ENCODE data around the gene MIXL1.
"Not testable (repeated sequence)": the region's sequence is repeated elsewhere in the genome, so short reads cannot be mapped to it uniquely, and the experiment has no call there.

Gene MIXL1

DNA sequence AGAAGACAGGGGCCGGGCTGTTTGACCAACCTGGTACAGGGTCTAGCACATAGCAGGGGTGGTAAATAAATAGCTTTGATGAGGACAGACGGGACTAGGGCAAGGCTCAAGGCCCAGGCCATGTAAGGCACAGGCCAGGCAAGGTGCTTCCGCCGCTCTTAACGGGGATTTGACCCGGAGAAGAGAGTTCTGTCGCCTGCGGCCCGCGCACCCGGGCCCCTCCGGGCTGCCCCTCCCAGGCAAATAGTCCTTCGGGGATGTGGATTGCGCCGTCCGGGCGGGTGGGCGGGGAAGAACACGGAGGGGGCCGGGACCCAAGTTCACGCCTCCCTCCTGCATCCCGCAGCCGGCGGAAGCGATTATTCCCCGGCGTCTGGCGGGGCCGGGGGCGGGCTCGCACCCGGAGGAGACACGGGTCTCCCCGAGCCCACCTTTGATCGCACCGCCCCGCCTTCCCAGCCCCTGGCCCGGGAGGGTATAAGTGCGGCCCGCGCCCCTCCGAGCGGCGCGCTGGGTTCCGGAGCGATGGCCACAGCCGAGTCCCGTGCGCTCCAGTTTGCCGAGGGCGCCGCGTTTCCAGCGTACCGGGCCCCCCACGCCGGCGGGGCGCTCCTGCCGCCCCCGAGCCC is at the start of gene MIXL1:
Gene MIXL1 (plus strand): TSS at position 508 of the 629 bp plus-strand sequence. CDS start 18 bp downstream, at position 526.
- H3K4me3 ChIP-seq (ENCODE audit: low read length), result peak within 1 kb of the TSS; percentile 66
- TF ChIP-seq ZNF274 (IDR thresholded peaks at IDR 0.05; ENCODE audit: low read depth, low read length), result no peak

DNA sequence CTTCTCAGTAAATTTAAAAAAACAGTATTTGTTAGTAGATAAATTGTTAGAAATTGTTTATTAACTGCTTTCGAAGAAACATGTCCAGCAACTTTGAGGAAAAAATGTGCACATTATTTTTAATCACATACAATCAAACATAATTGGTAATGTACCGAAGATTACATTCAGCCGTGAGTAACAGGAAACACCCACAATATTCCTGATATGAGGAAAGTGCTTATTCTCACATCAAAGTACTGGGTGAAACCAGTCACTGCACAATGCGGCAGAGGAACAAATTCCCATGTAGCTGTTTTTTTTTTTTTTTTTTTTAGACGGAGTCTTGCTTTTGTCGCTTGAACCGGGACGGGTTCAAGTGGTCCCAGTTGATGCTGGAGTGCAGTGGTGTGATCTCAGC is 46.6 kb upstream of the MIXL1 start:
- TF ChIP-seq ZNF274 (IDR thresholded peaks at IDR 0.05; ENCODE audit: low read depth, low read length), result no peak

DNA sequence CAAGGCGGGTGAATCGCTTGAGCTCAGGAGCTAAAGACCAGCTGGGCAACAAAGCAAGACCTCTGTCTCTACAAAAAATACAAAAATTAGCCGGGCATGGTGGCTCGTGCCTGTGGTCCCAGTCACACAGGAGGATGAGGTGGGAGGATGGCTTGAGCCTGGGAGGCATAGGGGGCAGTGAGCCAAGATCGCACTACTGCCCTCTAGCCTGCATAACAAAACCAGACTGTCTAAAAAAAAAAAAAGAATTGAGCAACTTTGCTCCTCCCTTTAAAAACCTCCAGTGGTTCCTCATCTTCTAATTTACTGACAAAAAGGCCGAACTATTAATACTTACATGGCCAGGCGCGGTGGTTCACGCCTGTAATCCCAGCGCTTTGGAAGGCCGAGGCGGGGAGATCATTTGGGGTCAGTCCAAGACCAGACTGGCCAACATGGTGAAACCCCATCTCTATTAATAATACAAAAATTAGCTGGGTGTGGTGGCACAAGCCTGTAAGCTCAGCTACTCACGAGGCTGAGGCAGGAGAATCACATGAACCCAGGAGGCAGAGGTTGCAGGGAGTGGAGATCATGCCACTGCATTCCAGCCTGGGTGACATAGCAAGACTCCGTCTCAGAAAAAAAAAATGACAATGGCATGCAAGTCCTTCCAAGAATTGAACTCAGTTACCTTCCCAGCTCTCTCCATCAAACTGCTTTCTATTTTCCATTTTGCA is 41.3 kb upstream of the MIXL1 start:
- no peak for TF ChIP-seq ZNF274 (IDR thresholded peaks at IDR 0.05; ENCODE audit: low read depth, low read length)
- H3K4me3 ChIP-seq (ENCODE audit: low read length), result no peak overlapping the region; the same call in 1 of the 2 replicates

More for the DNA sequence above, 46.6 kb upstream of the MIXL1 start:
- H3K4me3 ChIP-seq (ENCODE audit: low read length), result no peak overlapping the region

DNA sequence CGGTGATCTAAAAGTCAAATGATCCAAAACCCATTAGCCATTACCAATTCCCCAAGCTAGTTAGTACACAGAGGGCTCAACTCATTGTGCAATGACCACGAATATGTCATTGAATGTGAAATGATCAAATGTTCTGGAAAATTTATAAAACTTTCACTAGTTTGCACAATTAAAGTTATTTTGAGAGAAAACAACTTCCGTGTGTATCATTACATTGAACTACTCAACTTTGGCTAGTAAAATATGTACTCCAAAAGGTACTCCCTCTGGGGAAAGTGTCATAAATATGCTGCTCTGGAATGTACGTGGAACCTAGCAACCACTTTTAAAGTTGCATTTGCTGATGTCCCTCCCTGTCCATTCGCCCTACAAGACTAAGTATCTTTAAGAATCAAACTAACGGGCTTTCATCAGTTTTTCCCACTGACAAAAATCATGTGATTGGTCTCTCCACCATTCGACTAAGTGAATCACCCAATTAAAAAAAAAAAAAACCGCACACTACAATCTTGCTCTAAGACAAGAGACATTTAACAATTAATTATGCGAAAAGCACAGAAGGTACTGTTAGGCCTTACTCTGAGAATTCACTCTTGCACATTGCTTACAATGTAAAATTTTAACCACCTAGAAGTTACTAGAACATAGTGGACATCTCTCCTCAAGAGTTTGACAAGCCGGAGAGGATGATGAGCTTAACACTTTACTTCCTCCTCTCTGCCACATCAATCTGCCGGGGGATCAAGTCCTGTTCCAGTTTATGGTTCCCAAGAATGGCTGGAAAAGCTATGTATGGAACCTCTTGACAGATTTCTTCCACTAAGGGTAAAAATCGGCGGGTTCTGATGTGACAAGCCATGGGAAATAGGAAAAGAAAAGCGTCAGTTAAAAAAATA is 38.1 kb upstream of the MIXL1 start:
- H3K4me3 ChIP-seq (ENCODE audit: low read length), result peak overlapping the region; percentile 97
- no peak for TF ChIP-seq ZNF274 (IDR thresholded peaks at IDR 0.05; ENCODE audit: low read depth, low read length)

DNA sequence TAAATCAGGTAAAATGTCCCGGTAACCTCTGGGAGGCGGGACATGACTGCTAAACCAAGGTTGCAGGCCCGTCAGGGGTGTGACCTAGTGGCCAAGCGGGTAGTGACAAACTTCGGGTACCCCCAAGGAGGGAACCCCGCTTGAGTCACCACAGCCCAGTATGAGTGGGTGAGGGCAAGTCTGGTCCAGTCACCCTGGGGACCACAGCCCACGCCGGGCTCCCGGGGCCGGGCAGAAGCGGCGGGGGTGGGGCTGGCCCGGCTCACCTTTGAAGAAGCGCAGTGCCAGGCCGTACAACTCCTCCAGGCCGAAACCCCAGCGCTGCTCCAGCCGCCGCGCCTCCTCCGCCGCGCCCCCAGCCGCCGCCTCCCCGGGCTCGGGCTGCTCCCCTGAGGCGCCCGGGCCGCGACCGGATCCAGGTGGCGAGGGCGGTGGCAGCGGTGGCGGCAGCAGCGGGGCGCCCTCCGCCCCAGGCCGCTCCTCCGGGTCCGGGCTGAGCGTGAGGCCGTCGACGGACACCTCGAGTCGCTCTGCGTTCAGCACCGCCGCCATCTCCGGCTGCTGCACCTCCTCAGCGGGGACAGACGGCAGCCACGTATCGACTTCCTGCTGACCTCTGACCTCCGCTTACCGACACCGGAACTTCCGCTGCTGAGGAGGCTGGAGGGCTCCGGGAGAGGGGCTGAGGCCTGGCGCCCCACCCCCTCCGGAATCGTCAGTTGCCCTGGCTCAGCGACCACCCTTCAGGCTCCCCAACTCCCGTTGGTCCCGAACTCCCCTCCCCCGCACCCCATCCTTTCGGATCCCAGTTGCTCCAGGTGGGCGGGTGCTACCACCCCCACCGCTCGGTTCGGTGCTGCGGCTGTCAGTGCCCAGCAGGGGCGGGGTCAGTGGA is 37.1 kb upstream of the MIXL1 start, which contains the start of gene ACBD3:
Gene ACBD3 (minus strand): TSS at position 618 of the 895 bp plus-strand sequence. CDS start 66 bp downstream, at position 552.
- TF ChIP-seq ZNF274 (IDR thresholded peaks at IDR 0.05; ENCODE audit: low read depth, low read length), result no peak
- peak within 1 kb of the TSS; percentile 97 for H3K4me3 ChIP-seq (ENCODE audit: low read length)

DNA sequence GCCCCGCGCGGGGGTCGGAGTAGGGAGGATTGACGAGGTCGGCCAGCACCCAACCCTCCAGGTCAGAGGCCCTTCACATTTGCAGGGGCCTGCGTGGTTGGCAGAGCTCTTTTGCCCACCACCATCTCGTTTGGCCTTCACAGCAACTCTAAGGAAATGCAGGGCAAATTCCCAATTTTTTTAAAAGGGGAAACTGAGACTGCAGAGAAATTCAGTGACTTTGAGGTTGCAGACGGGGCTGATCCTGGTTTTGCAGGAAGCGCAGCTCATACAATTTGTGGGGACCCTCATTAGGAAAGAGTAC is 36.5 kb upstream of the MIXL1 start:
- no peak for TF ChIP-seq ZNF274 (IDR thresholded peaks at IDR 0.05; ENCODE audit: low read depth, low read length)

DNA sequence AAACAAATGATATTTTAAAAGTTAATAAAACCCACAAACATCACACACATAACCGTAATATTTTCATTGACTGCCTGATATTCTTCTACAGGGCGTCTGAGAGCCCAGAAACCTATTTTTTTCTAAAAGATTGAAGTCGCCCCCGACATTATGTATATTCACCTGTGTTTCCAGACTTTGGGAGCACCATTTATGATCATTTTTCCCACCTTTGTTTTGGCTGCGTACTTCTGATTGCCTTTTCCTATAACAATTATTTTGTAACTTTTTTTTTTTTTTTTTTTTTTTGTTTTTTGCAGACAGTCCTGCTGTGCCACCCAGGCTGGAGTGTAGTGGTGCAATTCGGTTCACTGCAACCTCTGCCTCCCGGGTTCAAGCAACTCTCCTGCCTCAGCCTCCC is 36.1 kb upstream of the MIXL1 start:
- no peak for TF ChIP-seq ZNF274 (IDR thresholded peaks at IDR 0.05; ENCODE audit: low read depth, low read length)
- peak overlapping the region; percentile 97 for H3K4me3 ChIP-seq (ENCODE audit: low read length)

More for the DNA sequence above, 36.5 kb upstream of the MIXL1 start:
- H3K4me3 ChIP-seq (ENCODE audit: low read length), result peak overlapping the region; percentile 97

DNA sequence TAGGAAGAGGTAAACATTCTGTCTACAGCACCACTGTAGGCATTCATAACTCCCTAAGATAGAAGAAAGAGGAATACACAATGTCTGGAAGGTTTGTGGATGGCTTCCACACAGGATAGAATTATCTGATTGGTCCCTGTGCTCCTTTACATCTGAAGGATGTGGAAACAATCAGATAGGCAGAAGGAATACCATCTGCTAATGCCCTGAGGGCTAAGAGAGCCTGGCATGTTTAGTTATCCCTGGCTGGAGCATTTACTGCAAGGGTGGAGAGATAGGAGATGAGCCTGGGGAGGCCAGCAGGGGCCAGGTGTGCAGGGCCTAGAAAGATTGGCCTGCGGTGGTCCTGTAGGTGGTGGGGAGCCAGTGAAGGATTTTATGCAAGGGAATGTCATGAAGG is 28.3 kb upstream of the MIXL1 start:
- no peak overlapping the region for H3K4me3 ChIP-seq (ENCODE audit: low read length)
- TF ChIP-seq ZNF274 (IDR thresholded peaks at IDR 0.05; ENCODE audit: low read depth, low read length), result no peak

DNA sequence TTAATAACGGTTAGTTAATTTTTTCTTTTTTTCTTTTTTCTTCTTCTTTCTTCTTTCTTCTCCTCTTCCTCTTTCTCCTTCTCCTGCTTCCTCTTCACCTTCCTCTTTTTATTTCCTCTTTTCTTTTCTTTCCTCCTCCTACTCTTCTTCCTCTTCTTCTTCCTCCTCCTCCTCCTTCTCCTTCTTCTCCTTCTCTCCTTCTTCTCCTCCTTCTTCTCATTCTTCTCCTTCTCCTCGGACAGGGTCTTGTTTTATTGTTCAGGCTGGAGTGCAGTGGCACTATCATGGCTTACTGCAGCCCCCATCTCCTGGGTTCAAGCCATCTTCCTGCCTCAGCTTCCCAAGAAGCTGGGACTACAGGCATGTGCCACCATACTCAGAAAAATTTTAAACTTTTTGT is 23.5 kb upstream of the MIXL1 start:
- no peak overlapping the region for H3K4me3 ChIP-seq (ENCODE audit: low read length)
- no peak for TF ChIP-seq ZNF274 (IDR thresholded peaks at IDR 0.05; ENCODE audit: low read depth, low read length)

DNA sequence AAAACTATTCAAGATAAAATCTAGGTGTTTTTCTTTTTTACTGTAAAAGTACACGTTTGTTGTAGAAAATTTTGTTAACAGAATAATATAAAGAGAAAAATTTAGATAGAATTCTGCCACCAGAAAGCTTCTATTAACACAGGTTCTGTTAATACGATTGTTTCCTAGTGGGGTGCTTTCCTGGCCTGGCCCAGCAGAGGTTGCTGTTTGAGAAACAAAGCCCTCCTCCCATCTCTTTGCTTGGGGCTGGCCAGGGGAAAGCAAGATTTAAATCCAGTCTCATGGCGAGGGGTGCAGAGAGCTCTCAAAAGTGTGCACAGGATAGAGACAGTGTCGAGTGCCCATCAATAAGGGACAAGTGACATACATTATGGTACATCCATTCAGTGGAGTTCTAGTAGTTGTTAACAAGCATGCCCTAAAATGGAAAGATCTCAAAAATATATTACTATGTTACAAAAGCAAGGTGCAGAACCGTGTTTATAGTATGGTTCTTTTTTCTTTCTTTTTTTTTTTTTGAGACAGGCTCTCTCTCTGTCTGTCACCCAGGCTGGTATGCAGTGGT is 22.4 kb upstream of the MIXL1 start:
- no peak for TF ChIP-seq ZNF274 (IDR thresholded peaks at IDR 0.05; ENCODE audit: low read depth, low read length)

DNA sequence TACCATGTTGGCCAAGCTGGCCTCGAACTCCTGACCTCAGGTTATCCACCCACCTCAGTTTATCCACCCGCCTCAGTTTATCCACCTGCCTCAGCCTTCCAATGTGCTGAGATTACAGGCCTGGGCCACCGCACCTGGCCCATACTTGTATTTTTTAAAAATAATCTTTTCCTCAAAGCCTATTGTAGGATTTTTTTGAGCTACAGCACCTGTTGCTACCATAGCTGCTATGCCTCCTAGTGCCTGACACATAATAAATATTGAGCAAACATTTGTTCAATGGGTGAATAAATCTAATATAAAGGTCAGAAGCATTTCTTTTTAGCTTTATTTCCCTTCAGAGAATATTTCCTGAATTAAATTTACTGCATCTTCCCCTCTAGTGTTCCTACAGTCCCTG is 21.2 kb upstream of the MIXL1 start:
- no peak overlapping the region for H3K4me3 ChIP-seq (ENCODE audit: low read length)

More for the DNA sequence above, 22.4 kb upstream of the MIXL1 start:
- H3K4me3 ChIP-seq (ENCODE audit: low read length), result no peak overlapping the region

DNA sequence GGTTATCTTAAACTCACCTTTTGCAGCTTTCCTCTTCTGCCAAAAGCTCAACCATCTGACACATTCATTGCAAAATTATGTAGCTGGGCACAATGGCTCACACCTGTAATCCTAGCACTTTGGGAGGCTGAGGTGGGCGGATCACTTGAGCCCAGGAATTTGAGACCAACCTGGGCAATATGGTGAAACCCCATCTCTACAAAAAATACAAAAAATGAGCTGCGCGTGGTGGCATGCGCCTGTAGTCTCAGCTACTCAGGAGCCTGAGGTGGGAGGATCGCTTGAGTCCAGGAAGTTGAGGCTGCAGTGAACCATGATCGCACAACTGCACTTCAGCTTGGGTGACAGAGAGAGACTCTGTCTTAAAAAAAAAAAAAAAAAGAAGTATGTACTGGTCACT is 20.8 kb upstream of the MIXL1 start:
- H3K4me3 ChIP-seq (ENCODE audit: low read length), result not testable (repeated sequence)

More for the DNA sequence above, 21.2 kb upstream of the MIXL1 start:
- TF ChIP-seq ZNF274 (IDR thresholded peaks at IDR 0.05; ENCODE audit: low read depth, low read length), result no peak

DNA sequence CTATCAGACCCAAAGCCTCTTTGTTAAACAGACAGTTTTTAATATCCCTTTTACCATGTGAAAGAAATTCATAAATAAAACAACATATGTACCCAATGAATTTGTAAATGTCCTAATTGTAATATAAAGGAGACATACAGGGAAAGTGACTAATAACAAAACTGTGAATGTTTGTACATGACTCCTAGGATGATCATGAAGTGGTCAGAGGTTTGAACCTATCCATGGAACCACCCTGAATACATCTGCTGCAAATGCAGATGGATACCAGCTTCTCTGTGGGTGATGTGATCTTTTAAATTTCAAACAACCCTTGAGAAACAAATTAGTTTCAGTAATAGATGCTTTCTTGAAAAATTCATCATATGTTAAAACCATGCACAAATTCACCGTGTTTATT is 20.2 kb upstream of the MIXL1 start:
- H3K4me3 ChIP-seq (ENCODE audit: low read length), result no peak overlapping the region
- TF ChIP-seq ZNF274 (IDR thresholded peaks at IDR 0.05; ENCODE audit: low read depth, low read length), result no peak
